Left lung (tissue), 10 donors: ENCODE measurements around the gene C2CD4A. TPM values are rescaled to one million over a fixed set of nuclear protein-coding genes. Genes with fewer than 3 reads are reported as not detected.

ENCODE experiments used
- ATAC-seq: fragments of 200-7000 bp; cut with Tn5 transposase; one replicate; pipeline ENCODE4 v1.9.1; 2020; ENCODE audit warnings: moderate library complexity
- DNase-seq, 4 donors: peaks; one replicate each; pipeline ENCODE4 v3.0.0-alpha.2; 2013 to 2020
- H3K27ac ChIP-seq, 2 donors: fragments of 200-600 bp; sonication (generic) in 1 of 2; one replicate each; pipeline versions ENCODE4 v1.5.0 to v1.8.0; 2020 to 2021
- H3K27me3 ChIP-seq, 2 donors: fragments of 200-600 bp; sonication (generic) in 1 of 2; one replicate each; pipeline versions ENCODE4 v1.5.0 to v1.8.0; 2020 to 2021
- H3K36me3 ChIP-seq, 2 donors: fragments of 200-600 bp; sonication (generic) in 1 of 2; one replicate each; pipeline versions ENCODE4 v1.5.0 to v1.8.0; 2020 to 2021
- H3K4me1 ChIP-seq, 2 donors: fragments of 200-600 bp; one replicate each; pipeline ENCODE4 v1.8.0; 2021
- H3K4me3 ChIP-seq, 2 donors: fragments of 200-600 bp; sonication (generic) in 1 of 2; one replicate each; pipeline versions ENCODE4 v1.5.0 to v1.8.0; 2020 to 2021; ENCODE audit warnings: mild to moderate bottlenecking in 1 of 2
- H3K9me3 ChIP-seq, 2 donors: fragments of 200-600 bp; sonication (generic) in 1 of 2; one replicate each; pipeline versions ENCODE4 v1.5.0 to v1.8.0; 2020 to 2021
- CTCF ChIP-seq, 2 donors: fragments of 200-600 bp; sonication (generic) in 1 of 2; IDR thresholded peaks; one replicate each; pipeline versions ENCODE4 v1.5.0 to v1.8.0; 2021; ENCODE audit warnings: antibody characterized with exemption in 2 of 2
- intact Hi-C, 2 donors: fragments of 100-400 bp; cut with DNase I; formaldehyde crosslinking; loops; one replicate each; pipeline versions ENCODE4 v1.11.2 to v1.14.2; 2022
- polyA plus RNA-seq, 6 donors: library from polyadenylated mRNA; unstranded; fragments of 120-200 nt; gene quantifications; one replicate each; pipeline ENCODE4 v1.2.1, GENCODE V29; 2013; ENCODE audit not compliant: insufficient read length in 6 of 6
- total RNA-seq, 2 donors: library from RNA; stranded (reverse); fragmentation: NEBNext Ultra II Directional; extraction: Animal tissue kit (Norgen Biotek cat#: 25700); gene quantifications; one replicate each; pipeline ENCODE4 v1.2.1, GENCODE V29; 2021
- donor health status: DM: no; HTN: yes; CAD: no.
- donor health status: DM: no; HTN: no; CAD: no.

The C2CD4A gene
- total and polyA plus RNA-seq, 8 donors, result 0.05 to 0.79 (median 0.08) TPM; not detected in 2

GRCh38 chr15:62068071-62068809 is 1.5 kb downstream of the C2CD4A start:
- intact Hi-C loops, result no loop called here
- ATAC-seq, result peak; percentile 42
- H3K27ac ChIP-seq, result peak overlapping the region in 1 of 2 donors; percentile 68
- TF ChIP-seq CTCF (IDR thresholded peaks at IDR 0.05), result peak; percentile 17 to 30
- H3K36me3 ChIP-seq, result no peaks in the 10 kb centered on the region
- peak overlapping the region; percentile 29 to 57 for H3K4me3 ChIP-seq
- H3K9me3 ChIP-seq, result no peaks in the 10 kb centered on the region
- peaks cover 11 to 31% of the 10 kb centered on the region in 2 donors for H3K4me1 ChIP-seq
- peaks cover 0 to 46% of the 10 kb centered on the region in 2 donors for H3K27me3 ChIP-seq
- peak in 2 of 4 donors; percentile 60 to 94 for DNase-seq

GRCh38 chr15:62068810-62069167 is 2.0 kb downstream of the C2CD4A start:
- Histone ChIP-seq H3K4me1 (peaks cover 11 to 31% of the 10 kb centered on the region in 2 donors), H3K27me3 (peaks cover 0 to 46% of the 10 kb centered on the region in 2 donors), H3K4me3 (peak overlapping the region; percentile 29 to 57), H3K27ac (peak overlapping the region in 1 of 2 donors; percentile 68), H3K36me3 (no peaks in the 10 kb centered on the region), H3K9me3 (no peaks in the 10 kb centered on the region)
- no peak for TF ChIP-seq CTCF (IDR thresholded peaks at IDR 0.05)
- DNase-seq (no peak), ATAC-seq (no peak)
- intact Hi-C loops, result no loop called here

- TF ChIP-seq CTCF (IDR thresholded peaks at IDR 0.05), result no peak
- no peak for DNase-seq
- no peak for ATAC-seq
- H3K4me1 ChIP-seq, result peaks cover 9 to 31% of the 10 kb centered on the region in 2 donors
- no peaks in the 10 kb centered on the region for H3K36me3 ChIP-seq
- no peak overlapping the region for H3K4me3 ChIP-seq
- H3K27me3 ChIP-seq, result peaks cover 0 to 46% of the 10 kb centered on the region in 2 donors
- no peaks in the 10 kb centered on the region for H3K9me3 ChIP-seq
- intact Hi-C loops, result no loop called here
- H3K27ac ChIP-seq, result no peak overlapping the region
These were observed 2.8 kb downstream of the C2CD4A start for GRCh38 chr15:62069551-62069950.

- Histone ChIP-seq H3K27me3 (peaks cover 0 to 25% of the 10 kb centered on the region in 2 donors), H3K4me3 (no peak overlapping the region), H3K27ac (no peak overlapping the region), H3K9me3 (no peaks in the 10 kb centered on the region), H3K4me1 (peaks cover 5 to 25% of the 10 kb centered on the region in 2 donors), H3K36me3 (no peaks in the 10 kb centered on the region)
- intact Hi-C loops, result no loop called here
- TF ChIP-seq CTCF (IDR thresholded peaks at IDR 0.05), result peak; percentile 70 to 76
- no peak for DNase-seq
- ATAC-seq, result no peak
These were observed 5.0 kb downstream of the C2CD4A start for GRCh38 chr15:62071711-62072308.

GRCh38 chr15:62075595-62076277 is 9.0 kb downstream of the C2CD4A start:
- Histone ChIP-seq H3K9me3 (no peaks in the 10 kb centered on the region), H3K27ac (no peak overlapping the region), H3K27me3 (no peaks in the 10 kb centered on the region), H3K4me1 (no peaks in the 10 kb centered on the region), H3K4me3 (no peak overlapping the region), H3K36me3 (no peaks in the 10 kb centered on the region)
- peak in 1 of 4 donors; percentile 65 for DNase-seq
- TF ChIP-seq CTCF (IDR thresholded peaks at IDR 0.05), result no peak
- ATAC-seq, result peak; percentile 81
- intact Hi-C loops, result no loop called here
